Renal cortical epithelial cell (primary cell): ENCODE measurements around the gene GUCY1A2. TPM values are rescaled to one million over a fixed set of nuclear protein-coding genes. Genes with fewer than 3 reads are reported as not detected.
A peak's percentile ranks its signal among the peaks of the same experiment; 100 is the strongest.

Experiments
- DNase-seq: peaks from one replicate; pipeline ENCODE4 v3.0.0-alpha.2; 2011; ENCODE audit warnings: low read depth
- total RNA-seq: library from RNA; depleted of rRNA; stranded (reverse); fragments of >200 nt; gene quantifications from 2 replicates; pipeline ENCODE4 v1.2.3, GENCODE V29; 2014

Gene GUCY1A2
- total RNA-seq, 1 donor from 2014 or later = 0.99 TPM

DNA sequence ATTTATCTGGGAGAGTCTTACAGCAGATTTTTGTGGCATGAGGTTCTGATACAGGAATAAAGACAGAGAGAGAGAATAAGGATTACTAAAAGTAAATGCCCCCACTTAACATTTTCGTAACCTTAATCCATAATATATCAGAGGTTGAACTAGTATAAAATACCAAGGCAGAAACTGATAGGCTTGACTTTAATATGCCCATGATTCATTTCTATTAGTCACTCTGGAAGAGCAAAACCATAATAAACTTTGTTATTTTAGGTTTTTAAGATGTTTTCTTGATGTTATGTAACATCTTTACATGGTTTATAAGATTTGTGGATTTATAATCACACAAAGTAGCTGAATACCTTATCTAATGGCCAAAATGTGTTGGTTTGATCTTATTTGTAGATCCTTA is 19.1 kb downstream of the GUCY1A2 start:
- no peak for DNase-seq

GRCh38 chr11:106998916-106999188 is 19.4 kb downstream of the GUCY1A2 start:
- DNase-seq = no peak

GRCh38 chr11:106998116-106998915 is 20.0 kb downstream of the GUCY1A2 start:
- DNase-seq = no peak

- DNase-seq = no peak
Observed at GRCh38 chr11:106997227-106997626, 21.0 kb downstream of the GUCY1A2 start.

GRCh38 chr11:106996691-106997090 is 21.6 kb downstream of the GUCY1A2 start:
- no peak for DNase-seq

- DNase-seq = no peak
Observed at GRCh38 chr11:106990331-106990730, 27.9 kb downstream of the GUCY1A2 start.

GRCh38 chr11:106989078-106989455 is 29.2 kb downstream of the GUCY1A2 start:
- peak; percentile 44 for DNase-seq

GRCh38 chr11:106988151-106989077 is 29.9 kb downstream of the GUCY1A2 start:
- DNase-seq = peak; percentile 74

GRCh38 chr11:106986673-106987072 is 31.6 kb downstream of the GUCY1A2 start:
- no peak for DNase-seq

DNA sequence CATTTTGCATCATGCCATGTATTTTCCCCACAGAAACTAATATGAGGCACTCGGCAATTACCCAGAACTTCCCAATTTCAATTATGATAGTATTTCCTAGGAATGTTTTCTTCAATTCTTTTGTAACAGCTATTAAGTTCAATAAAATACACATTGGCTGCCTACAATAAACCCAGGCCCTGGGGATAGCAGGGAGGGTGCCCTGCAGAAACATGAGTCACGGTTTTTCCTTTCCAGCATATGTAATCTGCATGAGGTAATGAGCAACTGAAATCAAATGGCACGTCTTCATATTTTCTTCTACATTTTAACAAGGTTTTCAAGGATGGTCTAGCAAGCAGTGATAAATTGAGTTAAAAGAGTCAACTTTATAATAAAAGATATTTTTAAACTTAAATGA is 32.0 kb downstream of the GUCY1A2 start:
- DNase-seq = peak; percentile 19

GRCh38 chr11:106983991-106984390 is 34.3 kb downstream of the GUCY1A2 start:
- no peak for DNase-seq

DNA sequence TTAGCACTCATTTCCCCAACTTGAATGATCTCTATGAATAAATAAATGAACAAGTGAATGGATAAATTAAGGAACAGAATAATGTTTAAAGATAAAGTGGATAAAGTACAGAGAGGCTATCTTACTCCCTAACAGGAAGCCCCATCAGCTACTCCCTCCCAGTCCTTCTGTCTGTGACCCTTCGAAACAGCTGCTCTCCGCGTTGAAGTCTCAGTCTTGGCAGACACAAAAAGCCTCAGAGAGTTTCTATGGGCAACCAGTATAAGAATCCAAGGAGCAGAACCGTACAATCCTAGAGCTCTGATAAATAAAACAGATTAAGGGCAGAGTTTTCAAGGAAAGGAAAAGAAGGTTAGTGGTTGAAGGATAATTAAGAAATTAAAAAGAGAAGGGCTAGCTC is 35.0 kb downstream of the GUCY1A2 start:
- DNase-seq = no peak

DNA sequence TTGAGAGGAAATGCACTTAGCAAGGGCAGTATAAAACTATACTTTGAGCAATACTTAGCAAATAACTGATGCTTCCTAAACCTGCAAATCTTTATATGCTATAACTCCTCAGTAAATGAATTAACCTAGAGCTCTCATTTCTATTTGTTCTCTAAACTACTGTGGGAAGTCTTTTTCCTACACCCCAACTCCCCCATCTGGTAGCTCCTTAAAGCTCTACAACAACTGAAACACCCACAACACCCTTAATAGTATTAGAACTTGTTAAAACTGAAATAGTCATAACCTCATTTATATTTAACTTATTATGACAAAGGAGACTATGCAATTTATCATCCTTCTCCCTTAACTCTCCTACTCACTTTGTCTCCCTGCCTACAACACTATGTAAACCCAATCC is 43.4 kb downstream of the GUCY1A2 start:
- no peak for DNase-seq

- DNase-seq = no peak
Observed at GRCh38 chr11:106971864-106972263, 46.4 kb downstream of the GUCY1A2 start.

GRCh38 chr11:106969644-106970355 is 48.5 kb downstream of the GUCY1A2 start:
- DNase-seq = no peak

DNA sequence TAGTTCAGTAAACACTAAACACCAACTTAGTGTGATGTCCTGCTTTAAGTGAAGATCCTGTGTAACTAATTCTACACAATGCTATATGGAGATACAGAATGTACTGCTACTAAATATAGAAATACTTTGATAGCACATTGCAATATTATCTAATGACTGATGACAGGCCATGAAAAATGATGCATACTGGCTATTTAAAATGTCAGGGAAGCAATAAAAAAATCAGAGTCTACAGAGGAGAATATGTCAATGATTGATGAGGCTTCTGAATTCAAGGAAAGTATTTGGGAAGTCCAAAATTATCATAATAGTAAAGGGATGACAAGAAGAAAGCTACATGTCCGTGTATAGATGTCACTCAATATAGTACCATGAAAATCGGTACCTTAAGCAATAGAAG is 55.3 kb downstream of the GUCY1A2 start:
- no peak for DNase-seq

DNA sequence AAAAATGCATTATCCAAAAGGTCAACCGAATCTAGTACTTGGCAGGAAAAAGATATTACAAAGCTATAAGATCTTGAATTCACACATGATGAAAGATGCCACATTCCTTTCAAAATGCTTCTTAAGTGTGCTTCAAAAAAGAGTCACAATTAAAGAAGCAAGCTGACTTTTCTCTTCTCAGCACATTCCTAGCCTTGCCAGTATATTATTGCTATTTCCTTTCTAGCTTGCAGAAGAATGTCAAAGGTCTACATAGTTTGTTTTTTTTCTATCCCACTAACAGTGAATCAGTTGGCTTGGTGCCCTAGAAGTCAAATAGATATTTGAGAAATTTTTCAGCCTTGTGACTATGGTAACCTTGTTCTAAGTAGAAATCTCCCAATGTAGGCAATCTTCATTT is 56.8 kb downstream of the GUCY1A2 start:
- DNase-seq = peak; percentile 81

DNA sequence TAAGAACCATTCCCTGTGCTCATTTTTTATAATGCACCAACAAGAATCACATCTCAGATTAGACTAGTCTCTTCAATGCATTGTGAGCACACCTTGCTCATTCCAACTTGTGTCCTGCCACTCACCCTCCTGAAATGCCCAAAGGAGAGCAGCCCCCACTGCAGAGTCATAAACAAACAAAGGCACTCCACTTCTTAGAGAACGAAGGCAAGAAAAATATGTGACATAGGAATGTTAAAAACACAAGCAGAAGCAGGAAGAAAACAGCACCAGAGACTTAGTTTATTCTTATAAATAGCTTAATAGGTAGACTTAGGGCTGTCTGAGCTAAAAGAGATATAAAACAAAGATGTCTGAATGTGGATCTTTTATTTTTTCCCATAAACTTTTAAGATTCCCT is 57.2 kb downstream of the GUCY1A2 start:
- peak; percentile 13 for DNase-seq

DNA sequence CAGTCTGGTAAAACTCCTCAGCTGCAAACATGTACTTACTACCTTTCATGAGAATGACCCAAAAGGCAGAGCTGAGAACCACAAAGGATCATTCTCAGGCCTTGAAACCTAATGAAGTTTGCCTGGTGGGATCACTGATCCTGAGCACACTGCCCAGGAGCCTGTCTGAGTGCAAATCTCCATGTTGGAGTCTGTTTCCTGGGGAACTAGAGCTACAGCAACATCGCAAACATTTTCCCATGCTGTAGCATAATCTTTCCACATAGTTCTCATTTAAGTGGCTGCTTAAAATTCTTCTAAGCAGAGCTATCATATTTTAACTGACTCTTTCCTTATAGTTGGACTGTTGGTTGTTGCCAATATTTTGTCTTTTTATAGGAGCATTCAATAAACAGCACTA is 58.5 kb downstream of the GUCY1A2 start:
- DNase-seq = peak; percentile 26

- no peak for DNase-seq
Observed at GRCh38 chr11:106959386-106959785, 58.9 kb downstream of the GUCY1A2 start.

DNA sequence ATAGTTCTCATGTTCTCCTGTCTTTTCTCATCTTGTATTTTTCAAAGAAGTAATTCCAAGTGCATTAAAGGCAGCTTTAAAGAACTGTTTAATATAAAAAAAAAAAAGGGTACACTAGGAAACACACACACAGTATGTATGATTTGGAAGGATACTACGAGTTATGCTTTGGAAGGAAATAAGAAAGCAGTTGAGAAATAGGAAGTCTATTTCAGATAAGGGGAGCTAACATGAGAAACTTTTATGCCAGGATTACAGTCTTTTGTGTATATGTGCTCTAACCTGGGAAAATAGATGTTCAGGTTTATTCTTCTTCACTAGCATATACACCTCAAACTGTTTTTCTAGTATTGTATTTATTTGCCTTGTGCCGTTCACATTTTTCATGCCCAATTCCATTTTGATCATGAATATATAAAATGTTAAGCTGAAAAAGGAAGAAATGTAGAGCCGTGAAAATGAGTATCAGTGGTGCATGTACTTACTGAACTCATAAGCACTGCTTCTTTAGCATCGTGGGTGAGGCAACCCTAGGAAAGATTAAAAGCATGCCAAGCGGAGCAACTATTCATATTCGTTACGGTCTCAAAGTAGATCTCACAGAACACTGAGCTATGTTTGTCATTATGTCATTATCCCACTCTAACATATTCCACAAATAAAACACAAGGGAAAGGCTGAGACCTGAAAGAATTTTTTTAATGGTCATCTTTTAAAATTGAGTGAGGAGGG is 59.6 kb downstream of the GUCY1A2 start:
- no peak for DNase-seq

DNA sequence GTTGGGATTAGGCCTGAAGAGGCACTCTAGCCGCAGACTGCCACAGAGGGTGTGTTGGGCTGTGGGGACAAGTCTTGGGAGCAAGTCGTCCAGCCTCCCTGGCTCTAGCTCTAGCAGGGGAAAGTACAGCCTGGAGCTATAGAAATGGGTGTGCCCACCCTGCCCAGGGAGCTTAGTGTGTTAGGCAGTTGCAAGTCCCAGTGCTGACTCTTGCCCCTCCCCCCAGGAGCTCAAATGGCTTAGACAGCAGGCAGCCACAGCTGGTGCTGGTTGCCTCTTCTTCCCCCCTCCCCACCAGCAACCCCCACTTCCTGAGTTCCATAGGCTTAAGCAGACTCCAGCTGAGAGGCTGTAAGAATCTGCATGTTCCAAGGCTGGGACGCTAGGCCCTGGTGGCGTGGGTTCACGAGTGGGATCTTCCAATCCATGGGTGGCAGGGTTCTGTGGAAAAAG is 61.2 kb downstream of the GUCY1A2 start:
- no peak for DNase-seq
